Thoracic aorta (tissue), 2 donors: ENCODE results near the gene SLC25A20. TPM values are rescaled to one million over a fixed set of nuclear protein-coding genes. Genes with fewer than 3 reads are reported as not detected.
"Not testable (repeated sequence)": the region's sequence is repeated elsewhere in the genome, so short reads cannot be mapped to it uniquely, and the experiment has no call there.

Experiments
- ATAC-seq: fragments of 150-250 bp; one replicate; pipeline ENCODE4 v1.8.0; 2017; ENCODE audit warnings: low read depth; ENCODE audit not compliant: insufficient number of reproducible peaks, low FRiP score
- DNase-seq: peaks from one replicate; pipeline ENCODE4 v3.0.0-alpha.2; 2020; ENCODE audit warnings: low spot score
- H3K27ac ChIP-seq, 2 donors: fragments of 200-600 bp; sonication (generic); 1 replicate in 1 of 2; 2 replicates in 1 of 2; pipeline ENCODE4 v1.5.1; 2016; ENCODE audit warnings: mild to moderate bottlenecking in 2 of 2, moderate library complexity in 2 of 2
- H3K27me3 ChIP-seq: fragments of 200-600 bp; sonication (generic); replicated peaks from 2 replicates; pipeline ENCODE4 v1.6.0; 2016; ENCODE audit warnings: mild to moderate bottlenecking; ENCODE audit not compliant: insufficient read depth
- H3K36me3 ChIP-seq: fragments of 200-600 bp; sonication (generic); one replicate; pipeline ENCODE4 v1.5.1; 2016
- H3K4me1 ChIP-seq, 2 donors: fragments of 200-600 bp; sonication (generic); 1 replicate in 1 of 2; 2 replicates in 1 of 2; pipeline versions ENCODE4 v1.5.1 to v1.6.0; 2016; ENCODE audit warnings: low read depth in 2 of 2, mild to moderate bottlenecking in 1 of 2; ENCODE audit not compliant: control insufficient read depth in 1 of 2
- H3K4me3 ChIP-seq: fragments of 200-600 bp; sonication (generic); 2 replicates; pipeline ENCODE4 v1.5.1; 2016; ENCODE audit warnings: mild to moderate bottlenecking
- H3K9me3 ChIP-seq: fragments of 200-600 bp; sonication (generic); 2 replicates; pipeline ENCODE4 v1.5.1; 2016
- total RNA-seq, 2 donors: library from RNA; depleted of rRNA; stranded (reverse); fragments of >200 nt; gene quantifications; one replicate each; pipeline versions ENCODE4 v1.1.0 to v1.2.3, GENCODE V29; 2016
- TF ChIP-seq, protein P1 (sequence below): fragments of 200-600 bp; sonication (generic); IDR thresholded peaks from one replicate; pipeline ENCODE4 v1.5.1; 2019; ENCODE audit warnings: antibody characterized with exemption

SLC25A20 gene
- total RNA-seq, 2 donors from 2014 or later = 12.3 to 27.1 TPM

DNA sequence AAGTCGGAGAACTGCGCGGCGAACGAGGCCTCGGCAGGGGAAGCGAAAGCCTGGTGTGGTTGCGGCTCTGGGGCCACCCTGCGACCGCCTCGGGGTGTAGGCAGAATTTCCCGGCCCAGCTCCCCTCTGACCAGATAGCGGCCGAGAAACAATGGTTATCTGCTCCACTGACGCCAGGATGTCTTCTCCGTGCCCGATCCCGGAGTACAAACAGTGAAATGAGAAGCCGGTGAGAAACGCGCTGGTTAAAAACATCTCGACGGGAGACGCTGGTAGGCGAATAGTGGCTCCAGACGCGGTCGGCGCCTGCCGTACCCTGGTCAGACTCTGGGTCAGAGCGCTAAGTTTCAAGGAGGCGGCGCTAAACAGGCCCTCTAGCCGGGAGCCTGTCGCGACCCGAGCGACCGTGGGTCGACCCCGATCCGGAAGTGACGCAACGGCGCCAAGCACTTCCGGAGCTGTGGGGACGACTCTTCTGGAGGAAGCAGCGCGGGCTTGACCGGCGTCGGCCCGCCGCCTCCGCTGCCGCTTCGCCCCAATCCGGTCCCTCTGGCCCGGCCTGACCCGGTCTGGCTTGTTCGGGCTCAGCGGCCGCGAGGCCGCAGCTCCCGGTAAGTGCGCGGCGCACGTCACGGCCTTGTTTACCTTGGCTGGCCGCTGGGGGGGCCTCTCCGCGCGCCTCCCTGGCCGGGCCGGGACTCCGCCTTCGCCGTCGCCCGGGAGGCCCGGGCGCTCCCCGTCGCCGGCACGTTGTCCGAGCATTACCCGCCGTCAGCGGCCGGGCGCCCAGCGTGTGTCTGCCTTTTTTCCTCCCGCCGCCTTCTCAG lies 19.9 kb upstream of the SLC25A20 start, which contains the start of gene ARIH2:
TSS of gene ARIH2 (plus strand) at position 455 of the 827 bp plus-strand sequence. CDS start 8,717 bp downstream, outside the sequence.
- Histone ChIP-seq H3K4me3 (peak within 1 kb of the TSS; percentile 81), H3K27ac (peak within 1 kb of the TSS; percentile 94 to 97), H3K9me3 (no peaks in the 10 kb centered on the region), H3K27me3 (no peaks in the 10 kb centered on the region), H3K4me1 (peaks cover 17 to 30% of the 10 kb centered on the region in 2 donors), H3K36me3 (peaks cover 3% of the 10 kb centered on the region)
- DNase-seq (peak; percentile 69), ATAC-seq (peak; percentile 83)
- TF ChIP-seq, protein P1, sequence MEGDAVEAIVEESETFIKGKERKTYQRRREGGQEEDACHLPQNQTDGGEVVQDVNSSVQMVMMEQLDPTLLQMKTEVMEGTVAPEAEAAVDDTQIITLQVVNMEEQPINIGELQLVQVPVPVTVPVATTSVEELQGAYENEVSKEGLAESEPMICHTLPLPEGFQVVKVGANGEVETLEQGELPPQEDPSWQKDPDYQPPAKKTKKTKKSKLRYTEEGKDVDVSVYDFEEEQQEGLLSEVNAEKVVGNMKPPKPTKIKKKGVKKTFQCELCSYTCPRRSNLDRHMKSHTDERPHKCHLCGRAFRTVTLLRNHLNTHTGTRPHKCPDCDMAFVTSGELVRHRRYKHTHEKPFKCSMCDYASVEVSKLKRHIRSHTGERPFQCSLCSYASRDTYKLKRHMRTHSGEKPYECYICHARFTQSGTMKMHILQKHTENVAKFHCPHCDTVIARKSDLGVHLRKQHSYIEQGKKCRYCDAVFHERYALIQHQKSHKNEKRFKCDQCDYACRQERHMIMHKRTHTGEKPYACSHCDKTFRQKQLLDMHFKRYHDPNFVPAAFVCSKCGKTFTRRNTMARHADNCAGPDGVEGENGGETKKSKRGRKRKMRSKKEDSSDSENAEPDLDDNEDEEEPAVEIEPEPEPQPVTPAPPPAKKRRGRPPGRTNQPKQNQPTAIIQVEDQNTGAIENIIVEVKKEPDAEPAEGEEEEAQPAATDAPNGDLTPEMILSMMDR = no peak

DNA sequence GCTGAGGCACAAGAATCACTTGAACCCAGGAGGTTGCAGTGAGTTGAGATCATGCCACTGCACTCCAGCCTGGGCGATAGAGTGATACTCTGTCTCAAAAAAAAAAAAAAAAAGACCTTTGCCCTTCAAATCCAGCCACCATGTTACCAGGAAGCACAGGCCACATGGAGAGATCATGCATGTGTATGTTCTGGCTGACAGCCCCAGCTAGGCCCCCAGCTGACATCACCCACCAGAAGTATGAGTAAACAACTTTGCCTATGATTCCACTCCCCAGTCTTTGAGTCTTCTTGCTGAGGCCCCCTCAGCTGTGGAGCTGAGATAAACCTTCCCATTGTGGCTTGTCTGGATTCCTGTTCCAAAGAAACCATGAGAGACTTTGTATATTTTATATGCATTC lies 16.6 kb upstream of the SLC25A20 start:
- H3K36me3 ChIP-seq = no peaks in the 10 kb centered on the region
- no peak overlapping the region for H3K4me3 ChIP-seq
- DNase-seq (no peak), ATAC-seq (no peak)
- H3K27me3 ChIP-seq = no peaks in the 10 kb centered on the region
- H3K4me1 ChIP-seq = peaks cover 12 to 16% of the 10 kb centered on the region in 2 donors
- no peak overlapping the region for H3K27ac ChIP-seq
- TF ChIP-seq, protein P1 = no peak
- H3K9me3 ChIP-seq = no peaks in the 10 kb centered on the region

DNA sequence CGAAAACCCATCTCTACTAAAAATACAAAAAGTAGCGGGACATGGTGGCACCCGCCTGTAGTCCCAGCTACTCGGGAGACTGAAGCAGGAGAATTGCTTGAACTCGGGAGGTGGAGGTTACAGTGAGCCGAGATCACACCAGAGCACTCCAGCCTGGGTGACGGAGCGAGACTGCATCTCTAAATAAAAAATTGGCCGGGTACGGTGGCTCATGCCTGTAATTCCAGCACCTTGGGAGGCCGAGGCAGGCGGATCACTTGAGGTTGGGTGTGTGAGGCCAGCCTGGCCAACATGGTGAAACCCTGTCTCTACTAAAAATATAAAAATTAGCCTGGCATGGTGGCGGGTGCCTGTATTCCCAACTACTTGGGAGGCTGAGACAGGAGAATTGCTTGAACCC lies 8.3 kb upstream of the SLC25A20 start:
- not testable (repeated sequence) for H3K27ac ChIP-seq, H3K4me1 ChIP-seq, ATAC-seq, H3K9me3 ChIP-seq, H3K4me3 ChIP-seq, H3K27me3 ChIP-seq, H3K36me3 ChIP-seq, DNase-seq

DNA sequence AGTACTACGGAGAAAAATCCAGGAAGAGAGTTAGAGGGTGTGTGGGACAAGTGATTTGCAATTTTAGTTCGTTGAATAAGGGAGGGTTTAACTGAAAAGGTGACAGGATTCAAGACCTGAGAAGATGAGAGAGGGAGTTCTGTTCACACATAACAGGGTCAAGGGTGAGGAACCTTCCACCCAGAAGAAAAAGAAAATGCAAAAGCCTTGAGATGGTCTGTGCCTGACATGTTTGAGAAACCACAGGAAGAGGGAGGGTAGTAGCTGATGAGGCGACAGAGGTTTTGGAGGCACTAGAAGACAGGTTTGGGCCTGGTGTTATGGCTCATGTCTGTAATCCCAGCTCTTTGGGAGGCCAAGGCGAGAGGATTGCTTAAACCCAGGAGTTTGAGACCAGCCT lies 591 bp upstream of the SLC25A20 start:
- Histone ChIP-seq H3K27me3 (no peaks in the 10 kb centered on the region), H3K4me1 (peaks cover 10 to 20% of the 10 kb centered on the region in 2 donors), H3K4me3 (peak overlapping the region; percentile 83), H3K27ac (peak overlapping the region; percentile 45 to 63), H3K9me3 (no peaks in the 10 kb centered on the region), H3K36me3 (no peaks in the 10 kb centered on the region)
- TF ChIP-seq, protein P1 = no peak
- no peak for DNase-seq
- ATAC-seq = no peak

DNA sequence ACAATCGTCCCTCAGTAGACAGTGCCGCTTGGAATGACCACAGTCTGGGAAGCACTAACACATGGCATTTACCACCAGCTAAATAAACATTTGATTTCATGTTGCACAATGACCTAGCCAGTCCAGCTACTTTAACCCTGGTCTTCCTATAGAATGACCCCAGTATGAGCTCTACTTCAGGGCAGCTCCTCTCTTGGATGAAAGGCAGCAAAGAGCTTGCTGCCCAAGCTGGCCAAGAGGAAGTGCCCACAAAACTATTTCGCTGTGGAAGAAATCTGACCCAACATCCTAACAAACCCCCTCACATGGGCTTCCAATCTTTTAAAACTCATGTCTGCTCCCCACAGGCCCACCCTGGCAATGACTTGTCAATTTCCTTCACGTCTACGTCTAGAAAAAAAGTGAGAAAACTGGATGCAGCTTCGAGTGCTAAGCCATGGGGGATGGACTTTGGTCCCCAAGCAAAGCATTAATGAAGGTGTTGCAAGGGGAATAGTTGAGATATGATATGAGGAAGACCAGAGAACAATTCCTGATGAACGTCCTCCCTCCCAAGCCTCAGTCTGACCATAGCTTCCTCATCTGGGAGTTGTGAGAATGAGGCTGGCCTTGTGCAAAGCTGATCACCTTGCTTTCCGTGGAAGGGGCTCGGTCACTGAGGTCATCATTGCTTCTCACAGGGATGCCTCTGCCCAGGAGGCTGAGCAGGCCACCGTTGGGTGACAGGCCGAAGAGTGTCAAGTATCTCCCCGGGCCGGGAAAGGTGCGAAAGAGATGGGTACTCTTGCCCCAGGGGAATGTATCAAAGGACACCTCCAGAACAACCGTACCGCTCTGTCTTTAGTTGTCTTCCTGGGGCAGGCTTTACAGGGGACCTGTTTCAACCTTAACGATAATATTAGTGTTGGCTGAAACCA lies 964 bp downstream of the SLC25A20 start:
- no peaks in the 10 kb centered on the region for H3K27me3 ChIP-seq
- H3K4me1 ChIP-seq = peaks cover 10 to 20% of the 10 kb centered on the region in 2 donors
- no peaks in the 10 kb centered on the region for H3K9me3 ChIP-seq
- TF ChIP-seq, protein P1 = no peak
- ATAC-seq (no peak), DNase-seq (no peak)
- peak overlapping the region; percentile 45 to 63 for H3K27ac ChIP-seq
- H3K4me3 ChIP-seq = peak overlapping the region; percentile 83
- H3K36me3 ChIP-seq = no peaks in the 10 kb centered on the region
